HepG2 (cell line): ENCODE measurements around the gene DCDC2. TPM values are rescaled to one million over a fixed set of nuclear protein-coding genes. Genes with fewer than 3 reads are reported as not detected.

ENCODE experiments used
- CAMTA2 ChIP-seq: sonication (generic); formaldehyde crosslinking; IDR thresholded peaks from 2 replicates; pipeline ENCODE4 v1.4.0; 2020; ENCODE audit warnings: mild to moderate bottlenecking, missing genetic modification reagents, borderline replicate concordance
- CENPT ChIP-seq: sonication (generic); formaldehyde crosslinking; IDR thresholded peaks from 2 replicates; pipeline ENCODE4 v1.8.0; 2022; ENCODE audit warnings: low read depth, mild to moderate bottlenecking, moderate library complexity, missing genetic modification reagents
- HOXA7 ChIP-seq: sonication (generic); formaldehyde crosslinking; IDR thresholded peaks from 2 replicates; pipeline ENCODE4 v1.8.1; 2022; ENCODE audit warnings: mild to moderate bottlenecking, missing genetic modification reagents, moderate library complexity
- KAT7 ChIP-seq: IDR thresholded peaks from 2 replicates; pipeline ENCODE4 v1.6.1; 2018; ENCODE audit warnings: borderline replicate concordance, missing compliant biosample characterization
- NCOA1 ChIP-seq: sonication (generic); formaldehyde crosslinking; IDR thresholded peaks from 2 replicates; pipeline ENCODE4 v1.9.0; 2021; ENCODE audit warnings: missing genetic modification reagents
- PBX2 ChIP-seq: IDR thresholded peaks from 2 replicates; pipeline ENCODE4 v1.6.1; 2016; ENCODE audit warnings: control low read depth
- PHB2 ChIP-seq: fragments of 450-650 bp; IDR thresholded peaks from 2 replicates; pipeline ENCODE4 v1.6.1; 2018; ENCODE audit not compliant: partially characterized antibody
- PLRG1 ChIP-seq: fragments of 450-650 bp; conservative IDR thresholded peaks from 2 replicates; pipeline ENCODE4 v1.6.1; 2016
- SCMH1 ChIP-seq: sonication (generic); formaldehyde crosslinking; IDR thresholded peaks from 2 replicates; pipeline ENCODE4 v1.9.0; 2021; ENCODE audit warnings: missing genetic modification reagents, mild to moderate bottlenecking, borderline replicate concordance
- THAP7 ChIP-seq: sonication (generic); formaldehyde crosslinking; IDR thresholded peaks from 2 replicates; pipeline ENCODE4 v1.8.1; 2023; ENCODE audit warnings: mild to moderate bottlenecking, missing genetic modification reagents
- TRIM22 ChIP-seq: fragments of 450-650 bp; IDR thresholded peaks from 2 replicates; pipeline ENCODE4 v1.6.1; 2017
- YEATS2 ChIP-seq: sonication (generic); formaldehyde crosslinking; IDR thresholded peaks from 2 replicates; pipeline ENCODE4 v1.4.0; 2020; ENCODE audit warnings: missing genetic modification reagents, borderline replicate concordance
- ZBTB4 ChIP-seq: sonication (generic); formaldehyde crosslinking; IDR thresholded peaks from 2 replicates; pipeline ENCODE4 v1.4.0; 2020; ENCODE audit warnings: missing genetic modification reagents, mild to moderate bottlenecking, borderline replicate concordance
- ZFAT ChIP-seq: sonication (generic); formaldehyde crosslinking; conservative IDR thresholded peaks from 2 replicates; pipeline ENCODE4 v1.8.1; 2023; ENCODE audit warnings: missing genetic modification reagents, inconsistent platforms
- ZIK1 ChIP-seq: sonication (generic); formaldehyde crosslinking; IDR thresholded peaks from 2 replicates; pipeline ENCODE4 v1.5.0; 2020; ENCODE audit warnings: mild to moderate bottlenecking, low read depth, missing genetic modification reagents, borderline replicate concordance
- ZNF160 ChIP-seq: sonication (generic); formaldehyde crosslinking; IDR thresholded peaks from 2 replicates; pipeline ENCODE4 v1.8.0; 2022; ENCODE audit warnings: mild to moderate bottlenecking, inconsistent platforms, missing genetic modification reagents
- ZNF30 ChIP-seq: sonication (generic); formaldehyde crosslinking; IDR thresholded peaks from 2 replicates; pipeline ENCODE4 v1.5.0; 2020; ENCODE audit warnings: mild to moderate bottlenecking, missing genetic modification reagents
- ZNF431 ChIP-seq: sonication (generic); formaldehyde crosslinking; IDR thresholded peaks from 2 replicates; pipeline ENCODE4 v1.9.0; 2022; ENCODE audit warnings: missing genetic modification reagents, low read depth, mild to moderate bottlenecking, borderline replicate concordance
- ZNF597 ChIP-seq: sonication (generic); formaldehyde crosslinking; IDR thresholded peaks from 2 replicates; pipeline ENCODE4 v1.5.0; 2020; ENCODE audit warnings: missing genetic modification reagents
- polyA plus RNA-seq, 8 experiments: library from polyadenylated mRNA; depleted of rRNA in 3 of 8; stranded (reverse) in 7 of 8; unstranded in 1 of 8; fragments of >200 nt; fragmentation: Illumina TruSeq in 4 of 8; extraction: Trizol in 4 of 8; gene quantifications; 2 replicates each; pipeline versions ENCODE4 v1.2.1 to v1.2.3, GENCODE V29; 2011 to 2016; ENCODE audit warnings: low read depth in 4 of 8, missing spikeins in 1 of 8, mixed read lengths in 1 of 8; ENCODE audit not compliant: insufficient read depth in 1 of 8
- total RNA-seq, 5 experiments: library from RNA; depleted of rRNA; stranded (reverse); fragments of >200 nt; fragmentation: Illumina TruSeq; extraction: Trizol; gene quantifications; 2 replicates each; pipeline ENCODE4 v1.2.3, GENCODE V29; 2016; ENCODE audit warnings: low read depth in 1 of 5
- TF ChIP-seq, protein P1 (sequence below): sonication (generic); formaldehyde crosslinking; IDR thresholded peaks from 2 replicates; pipeline ENCODE4 v1.4.0; 2020; ENCODE audit warnings: missing genetic modification reagents, borderline replicate concordance

DCDC2 gene
- total and polyA plus RNA-seq, 2 of the 13 experiments (the other 11 are each of a cell fraction or from before 2014, with no cell fraction given), result 9.0 to 36.2 TPM

GRCh38 chr6:24385536-24386269 is 27.8 kb upstream of the DCDC2 start (continued):
- TF ChIP-seq TRIM22 (no peak), PHB2 (no peak), CENPT (CRISPR knock-in tag) (no peak), ZNF160 (CRISPR knock-in tag) (0 out of 2 replicates have a peak, but pooled peaks have one; percentile 25), ZFAT (CRISPR knock-in tag) (no peak), HOXA7 (CRISPR knock-in tag) (no peak), ZNF431 (CRISPR knock-in tag) (no peak; the same call in 1 of the 2 replicates), ZIK1 (no peak), ZNF597 (CRISPR knock-in tag) (no peak), NCOA1 (peak; percentile 89), KAT7 (CRISPR knock-in tag) (peak; percentile 49; the same call in 1 of the 2 replicates), ZBTB4 (no peak), ZNF30 (CRISPR knock-in tag) (no peak), SCMH1 (CRISPR knock-in tag) (no peak), YEATS2 (CRISPR knock-in tag) (peak; percentile 21; the same call in 1 of the 2 replicates), THAP7 (CRISPR knock-in tag) (no peak), PLRG1 (no peak), CAMTA2 (CRISPR knock-in tag) (no peak), PBX2 (CRISPR knock-in tag) (peak; percentile 49; the same call in 1 of the 2 replicates)
- TF ChIP-seq, protein P1, sequence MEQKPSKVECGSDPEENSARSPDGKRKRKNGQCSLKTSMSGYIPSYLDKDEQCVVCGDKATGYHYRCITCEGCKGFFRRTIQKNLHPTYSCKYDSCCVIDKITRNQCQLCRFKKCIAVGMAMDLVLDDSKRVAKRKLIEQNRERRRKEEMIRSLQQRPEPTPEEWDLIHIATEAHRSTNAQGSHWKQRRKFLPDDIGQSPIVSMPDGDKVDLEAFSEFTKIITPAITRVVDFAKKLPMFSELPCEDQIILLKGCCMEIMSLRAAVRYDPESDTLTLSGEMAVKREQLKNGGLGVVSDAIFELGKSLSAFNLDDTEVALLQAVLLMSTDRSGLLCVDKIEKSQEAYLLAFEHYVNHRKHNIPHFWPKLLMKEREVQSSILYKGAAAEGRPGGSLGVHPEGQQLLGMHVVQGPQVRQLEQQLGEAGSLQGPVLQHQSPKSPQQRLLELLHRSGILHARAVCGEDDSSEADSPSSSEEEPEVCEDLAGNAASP (CRISPR knock-in tag), result peak; percentile 95
